K562 (cell line): ENCODE measurements around the gene WNK1. TPM values are rescaled to one million over a fixed set of nuclear protein-coding genes. Genes with fewer than 3 reads are reported as not detected.
A peak's percentile ranks its signal among the peaks of the same experiment; 100 is the strongest.

ENCODE experiments used
- CHD2 ChIP-seq: IDR thresholded peaks from 2 replicates; pipeline ENCODE4 v1.6.1; 2011; ENCODE audit warnings: low read depth, low read length
- CREB3 ChIP-seq: fragments of 450-650 bp; conservative IDR thresholded peaks from 2 replicates; pipeline ENCODE4 v1.6.1; 2016; ENCODE audit warnings: missing genetic modification characterization, low read depth, mild to moderate bottlenecking, missing compliant biosample characterization, moderate library complexity
- CTCFL ChIP-seq: IDR thresholded peaks from 2 replicates; pipeline ENCODE4 v1.6.1; 2011; ENCODE audit warnings: borderline replicate concordance, low read depth, mild to moderate bottlenecking, moderate library complexity, low read length; ENCODE audit not compliant: insufficient read depth, poor library complexity, severe bottlenecking
- DEAF1 ChIP-seq: fragments of 450-650 bp; formaldehyde crosslinking; IDR thresholded peaks from 2 replicates; pipeline ENCODE4 v1.4.0; 2020; ENCODE audit warnings: mild to moderate bottlenecking, moderate library complexity
- E2F4 ChIP-seq: sonication (generic); formaldehyde crosslinking; IDR thresholded peaks from 2 replicates; pipeline ENCODE4 v1.8.0; 2022; ENCODE audit warnings: mild to moderate bottlenecking, low read depth, missing genetic modification reagents
- HBP1 ChIP-seq: fragments of 450-650 bp; formaldehyde crosslinking; IDR thresholded peaks from 2 replicates; pipeline ENCODE4 v1.4.0; 2022; ENCODE audit warnings: missing genetic modification characterization
- HDAC1 ChIP-seq, 2 experiments: fragments of 450-650 bp; IDR thresholded peaks; 2 replicates each; pipeline ENCODE4 v1.6.1; 2016 to 2017; ENCODE audit warnings: inconsistent platforms in 1 of 2, mild to moderate bottlenecking in 1 of 2, moderate library complexity in 1 of 2
- HIVEP1 ChIP-seq: fragments of 250-450 bp; sonication (Bioruptor Pico); IDR thresholded peaks from 2 replicates; pipeline ENCODE4 v1.4.0; 2020; ENCODE audit warnings: mild to moderate bottlenecking
- KAT8 ChIP-seq: fragments of 450-650 bp; IDR thresholded peaks from 2 replicates; pipeline ENCODE4 v1.6.1; 2016; ENCODE audit warnings: low read depth, mild to moderate bottlenecking
- KDM1A ChIP-seq, 2 experiments: fragments of 450-650 bp; IDR thresholded peaks; 2 replicates each; pipeline ENCODE4 v1.6.1; 2016; ENCODE audit warnings: mild to moderate bottlenecking in 2 of 2
- PHF20 ChIP-seq: fragments of 450-650 bp; IDR thresholded peaks from 2 replicates; pipeline ENCODE4 v1.6.1; 2018; ENCODE audit not compliant: partially characterized antibody
- RHOXF2B ChIP-seq: fragments of 250-450 bp; sonication (Bioruptor Pico); conservative IDR thresholded peaks from 2 replicates; pipeline ENCODE4 v1.5.1; 2021
- ZNF165 ChIP-seq: fragments of 250-450 bp; sonication (Bioruptor Pico); IDR thresholded peaks from 2 replicates; pipeline ENCODE4 v1.4.0; 2020; ENCODE audit warnings: borderline replicate concordance
- ZNF655 ChIP-seq: fragments of 250-450 bp; sonication (Bioruptor Pico); IDR thresholded peaks from 2 replicates; pipeline ENCODE4 v1.5.0; 2021
- ZNF695 ChIP-seq: fragments of 450-650 bp; formaldehyde crosslinking; IDR thresholded peaks from 2 replicates; pipeline ENCODE4 v1.4.0; 2020; ENCODE audit warnings: mild to moderate bottlenecking, moderate library complexity
- ZNF740 ChIP-seq, 3 experiments: fragments of 200-800 bp in 1 of 3; sonication (Bioruptor generic) in 1 of 3; sonication (generic) in 1 of 3; formaldehyde crosslinking in 1 of 3; IDR thresholded peaks; 2 replicates each; pipeline versions ENCODE4 v1.6.1 to v1.8.0; 2016 to 2022; ENCODE audit warnings: mild to moderate bottlenecking in 2 of 3, missing compliant biosample characterization in 2 of 3, missing genetic modification characterization in 2 of 3, missing genetic modification reagents in 1 of 3
- polyA plus RNA-seq, 8 experiments: library from polyadenylated mRNA; depleted of rRNA in 4 of 8; stranded (reverse) in 5 of 8; unstranded in 3 of 8; fragments of >200 nt; fragmentation: Nextera tagmentation in 2 of 8; fragmentation: Illumina TruSeq in 1 of 8; extraction: Ambion mirVana in 2 of 8; extraction: Trizol in 1 of 8; gene quantifications; 2 replicates each; pipeline versions ENCODE4 v1.2.1 to v1.2.3, GENCODE V29; 2011 to 2014; ENCODE audit warnings: inconsistent platforms in 1 of 8, missing spikeins in 1 of 8
- total RNA-seq, 7 experiments: library from RNA; depleted of rRNA in 6 of 7; stranded (reverse); fragments of >200 nt in 6 of 7; fragmentation: Illumina TruSeq in 2 of 7; extraction: Trizol in 2 of 7; gene quantifications; 2 replicates each; pipeline versions ENCODE4 v1.2.1 to v1.2.3, GENCODE V29; 2011 to 2021; ENCODE audit warnings: low replicate concordance in 1 of 7

Gene WNK1
- total and polyA plus RNA-seq, 9 of the 15 experiments (the other 6 are each of a cell fraction or from before 2014, with no cell fraction given): 4.3 to 73.9 (median 31.0) TPM

GRCh38 chr12:949453-950191, 197.2 kb downstream of the WNK1 start, which contains the start of gene RAD52 (continued):
- TF ChIP-seq ZNF695 (CRISPR knock-in tag) (no peak), DEAF1 (no peak; the same call in 1 of the 2 replicates), ZNF655 (no peak), KDM1A (IDR thresholded peaks at IDR 0.05) (no peak), HDAC1 (IDR thresholded peaks at IDR 0.05) (no peak; a peak in 2 of 4 replicates), RHOXF2B (CRISPR knock-in tag) (no peak), PHF20 (peak; percentile 21), HBP1 (CRISPR knock-in tag) (no peak), ZNF740 (CRISPR knock-in tag; IDR thresholded peaks at IDR 0.05) (no peak), ZNF740 (tag; IDR thresholded peaks at IDR 0.05) (no peak), CREB3 (tag) (no peak), CTCFL (peak; percentile 61), CHD2 (no peak), KAT8 (no peak), E2F4 (CRISPR knock-in tag) (no peak; the same call in 1 of the 2 replicates), HIVEP1 (CRISPR knock-in tag) (no peak), ZNF165 (CRISPR knock-in tag) (no peak)
